ENCODE data around the gene TMTC1.

DNA sequence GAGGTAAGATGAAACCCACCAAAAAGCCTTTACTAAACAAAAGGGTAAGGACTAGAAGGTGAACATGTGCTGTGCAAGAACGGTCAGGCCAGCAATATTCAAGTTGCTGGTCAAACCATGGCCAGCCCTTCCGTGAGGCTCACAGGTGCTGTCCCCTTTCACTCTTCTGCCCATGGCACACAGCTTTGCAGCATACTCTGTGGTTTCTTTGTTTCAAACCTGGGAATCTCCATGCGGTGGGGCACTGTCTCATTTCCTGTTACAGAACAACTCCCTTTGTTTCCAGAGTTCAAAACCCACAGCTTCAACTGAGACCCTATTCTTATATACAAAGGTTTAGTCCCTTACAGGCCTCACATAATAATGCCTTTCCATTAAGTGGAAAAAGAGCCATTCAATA is 284.5 kb downstream of the TMTC1 start:
- TF ChIP-seq EZH2 (IDR thresholded peaks at IDR 0.05; ENCODE audit: borderline replicate concordance) (no peak), EZH2phosphoT487 (IDR thresholded peaks at IDR 0.05; ENCODE audit: low read depth, severe bottlenecking, unreplicated experiment) (no peak)

Measured in hepatocyte (in vitro differentiated cells).